ENCODE measurements around the gene KRTAP4-8.
"Not testable (repeated sequence)": the region's sequence is repeated elsewhere in the genome, so short reads cannot be mapped to it uniquely, and the experiment has no call there.

KRTAP4-8 gene

DNA sequence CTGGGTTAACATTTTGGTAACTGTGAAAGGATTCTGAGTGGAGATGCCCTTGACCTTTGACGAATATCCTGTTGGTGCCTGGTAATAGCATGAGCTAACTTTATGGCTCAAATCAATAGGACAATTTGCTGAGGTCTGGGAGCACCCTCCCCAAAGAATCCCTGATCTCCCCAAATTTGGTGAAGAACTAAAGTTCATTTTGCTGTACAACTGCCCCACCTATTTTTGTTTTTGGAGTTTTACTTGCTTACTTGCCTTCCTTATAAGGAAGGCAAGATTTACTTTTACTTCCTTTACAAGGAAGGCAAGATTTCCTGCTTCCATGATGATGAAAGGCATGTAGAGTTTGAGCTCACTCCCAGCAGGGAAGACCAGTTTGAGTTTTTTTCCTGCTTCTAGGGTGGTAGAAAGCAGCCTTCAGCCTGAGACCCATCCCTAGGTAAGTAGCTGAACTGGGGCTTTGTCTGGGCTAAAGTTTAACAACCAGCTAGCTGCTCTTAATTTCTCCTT, 10.1 kb upstream of the KRTAP4-8 start:
- DNase-seq, result no peak

DNA sequence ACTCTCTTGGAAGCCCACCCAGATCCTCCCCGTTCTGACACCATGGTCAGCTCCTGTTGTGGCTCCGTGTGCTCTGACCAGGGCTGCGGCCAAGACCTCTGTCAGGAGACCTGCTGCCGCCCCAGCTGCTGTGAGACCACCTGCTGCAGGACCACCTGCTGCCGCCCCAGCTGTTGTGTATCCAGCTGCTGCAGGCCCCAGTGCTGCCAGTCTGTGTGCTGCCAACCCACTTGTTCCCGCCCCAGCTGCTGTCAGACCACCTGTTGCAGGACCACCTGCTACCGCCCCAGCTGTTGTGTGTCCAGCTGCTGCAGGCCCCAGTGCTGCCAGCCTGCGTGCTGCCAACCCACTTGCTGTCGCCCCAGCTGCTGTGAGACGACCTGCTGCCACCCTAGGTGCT, 7.4 kb upstream of the KRTAP4-8 start, which contains the start of gene KRTAP4-9:
Gene KRTAP4-9 (plus strand): TSS at position 43 of the 400 bp plus-strand sequence. CDS start 0 bp downstream, at position 43.
- not testable (repeated sequence) for DNase-seq

DNA sequence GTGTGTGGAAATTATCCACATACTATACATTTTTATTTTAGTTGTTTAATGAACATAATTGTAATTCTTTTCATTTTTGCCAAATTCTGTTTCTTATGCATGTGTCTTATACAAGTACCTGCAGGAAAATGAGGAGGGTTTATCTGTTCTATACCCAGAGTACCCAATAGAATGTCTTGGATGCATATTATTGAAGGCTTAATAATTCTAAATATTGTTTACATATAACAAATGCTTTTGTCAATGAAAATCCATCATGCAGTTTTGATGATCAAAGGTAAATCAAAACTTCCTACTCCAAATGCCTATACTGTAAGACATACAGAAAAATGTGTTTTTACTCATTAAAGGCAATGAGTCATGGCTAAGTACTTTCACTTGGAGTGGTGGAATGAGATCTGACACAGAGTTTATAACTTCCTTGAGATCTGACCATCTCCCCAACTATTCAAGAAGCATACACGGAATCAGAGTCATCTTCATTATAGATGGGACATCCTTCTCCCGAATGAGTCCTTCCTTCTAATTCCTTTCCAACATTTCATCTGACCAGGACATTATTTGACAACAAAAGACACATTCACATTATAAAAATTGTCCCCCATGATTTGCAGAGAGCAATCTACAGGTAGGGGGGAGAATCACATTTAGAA, 6.6 kb upstream of the KRTAP4-8 start:
- not testable (repeated sequence) for DNase-seq

DNA sequence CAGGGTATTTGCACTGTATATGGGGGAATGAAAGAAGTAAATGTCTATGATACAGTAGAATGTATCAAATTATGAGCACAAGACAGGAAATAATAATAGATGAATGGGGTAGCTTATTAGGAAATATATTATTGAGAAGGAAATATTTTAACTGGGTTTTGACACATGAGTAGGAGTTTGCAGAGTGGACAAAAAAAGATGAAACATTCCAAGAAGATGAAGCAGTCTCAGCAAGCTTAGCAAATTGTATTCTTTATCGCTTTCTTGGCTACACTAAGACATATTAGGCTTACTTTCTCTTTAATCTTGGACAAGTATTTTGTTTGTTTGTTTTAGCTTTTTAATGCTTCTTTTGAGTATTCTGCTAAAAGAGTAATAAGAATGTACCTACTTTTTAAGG, 6.0 kb upstream of the KRTAP4-8 start:
- DNase-seq, result no peak

GRCh38 chr17:41101586-41102259, 3.8 kb upstream of the KRTAP4-8 start, which contains the start of gene KRTAP4-16:
Gene KRTAP4-16 (minus strand): TSS chr17:41102209. CDS start chr17:41102209, 0 bp downstream.
- DNase-seq, result no peak

DNA sequence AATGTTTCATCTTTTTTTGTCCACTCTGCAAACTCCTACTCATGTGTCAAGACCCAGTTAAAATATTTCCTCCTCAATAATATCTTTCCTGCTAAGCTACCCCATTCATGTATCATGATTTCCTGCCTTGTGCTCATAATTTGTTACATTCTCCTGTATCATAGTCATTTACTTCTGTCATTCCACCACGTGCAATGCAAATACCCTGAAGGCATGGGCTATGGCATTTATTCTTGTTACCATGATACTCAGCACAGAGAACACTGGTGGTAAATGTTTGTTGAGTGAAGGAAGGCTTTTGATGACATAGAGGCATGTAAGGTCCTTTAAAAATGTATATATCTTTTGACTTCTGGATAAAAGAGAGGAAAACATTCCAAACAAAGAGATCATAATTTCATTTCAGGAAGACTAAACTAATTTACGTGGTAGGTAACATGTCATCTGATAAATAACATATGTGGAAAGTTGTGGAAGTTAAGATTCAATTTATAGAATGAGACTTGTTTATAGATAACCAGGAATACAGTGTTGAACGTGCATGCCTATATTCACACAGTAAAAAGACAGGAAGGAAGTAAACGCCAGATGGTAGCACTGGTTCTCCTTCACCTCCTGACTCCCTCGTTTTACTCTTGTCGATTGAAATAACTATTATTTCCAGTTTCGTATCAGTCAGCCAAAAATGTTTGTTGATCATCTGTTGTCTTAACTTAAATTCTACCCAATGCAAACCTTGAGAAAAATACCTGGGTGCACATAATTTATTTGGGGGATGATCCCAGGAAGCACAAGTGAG, 1.9 kb upstream of the KRTAP4-8 start:
- DNase-seq, result not testable (repeated sequence)

- no peak for DNase-seq
Observed at GRCh38 chr17:41098481-41098880, 539 bp upstream of the KRTAP4-8 start.

DNA sequence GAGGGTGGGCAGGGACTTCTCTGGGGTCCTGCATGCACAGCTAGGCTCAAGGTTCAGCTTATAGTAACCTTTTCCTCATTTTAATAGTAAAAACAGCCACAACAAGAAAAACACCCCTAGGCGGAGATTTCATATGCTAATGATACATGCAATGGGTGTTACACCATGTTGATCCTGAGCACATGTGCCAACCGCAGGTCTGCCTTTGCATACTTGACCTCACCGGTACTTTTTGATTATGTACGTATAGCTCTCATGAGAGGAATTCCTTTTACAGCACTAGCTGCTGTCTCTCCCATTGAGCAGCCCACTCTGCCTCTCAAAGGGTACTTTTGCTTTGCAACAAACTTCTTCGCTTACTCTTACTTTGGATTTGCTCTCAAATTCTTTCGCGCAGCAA, 1.9 kb downstream of the KRTAP4-8 start:
- DNase-seq, result no peak

DNA sequence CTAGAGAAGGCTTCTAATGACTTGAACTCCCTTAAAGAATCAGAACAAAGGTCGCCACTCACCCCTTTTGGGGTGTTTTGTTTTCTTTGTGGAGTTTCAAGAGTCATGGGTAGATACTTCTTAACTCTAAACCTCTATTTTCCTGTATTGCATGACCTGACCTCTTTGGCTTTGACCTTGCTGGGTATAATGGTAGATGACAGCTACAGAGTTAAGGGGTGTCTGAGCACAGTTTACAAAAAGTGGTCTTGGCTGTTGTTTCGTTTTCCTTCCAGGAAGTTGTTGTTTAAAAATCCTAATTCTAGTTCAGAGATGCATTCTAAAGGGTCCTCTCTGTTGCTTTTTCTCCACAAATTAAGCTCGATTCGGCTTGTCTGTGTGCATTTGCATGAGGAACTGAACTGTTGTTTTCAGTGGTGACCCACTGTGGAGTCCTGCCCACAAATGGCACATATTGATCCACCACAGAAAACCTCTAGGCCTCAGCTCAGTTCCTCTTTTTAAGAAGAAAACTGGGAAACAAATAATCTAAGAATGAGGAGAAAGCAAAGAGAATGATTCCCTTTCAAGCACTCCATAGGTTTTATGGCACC, 9.1 kb downstream of the KRTAP4-8 start:
- not testable (repeated sequence) for DNase-seq

DNA sequence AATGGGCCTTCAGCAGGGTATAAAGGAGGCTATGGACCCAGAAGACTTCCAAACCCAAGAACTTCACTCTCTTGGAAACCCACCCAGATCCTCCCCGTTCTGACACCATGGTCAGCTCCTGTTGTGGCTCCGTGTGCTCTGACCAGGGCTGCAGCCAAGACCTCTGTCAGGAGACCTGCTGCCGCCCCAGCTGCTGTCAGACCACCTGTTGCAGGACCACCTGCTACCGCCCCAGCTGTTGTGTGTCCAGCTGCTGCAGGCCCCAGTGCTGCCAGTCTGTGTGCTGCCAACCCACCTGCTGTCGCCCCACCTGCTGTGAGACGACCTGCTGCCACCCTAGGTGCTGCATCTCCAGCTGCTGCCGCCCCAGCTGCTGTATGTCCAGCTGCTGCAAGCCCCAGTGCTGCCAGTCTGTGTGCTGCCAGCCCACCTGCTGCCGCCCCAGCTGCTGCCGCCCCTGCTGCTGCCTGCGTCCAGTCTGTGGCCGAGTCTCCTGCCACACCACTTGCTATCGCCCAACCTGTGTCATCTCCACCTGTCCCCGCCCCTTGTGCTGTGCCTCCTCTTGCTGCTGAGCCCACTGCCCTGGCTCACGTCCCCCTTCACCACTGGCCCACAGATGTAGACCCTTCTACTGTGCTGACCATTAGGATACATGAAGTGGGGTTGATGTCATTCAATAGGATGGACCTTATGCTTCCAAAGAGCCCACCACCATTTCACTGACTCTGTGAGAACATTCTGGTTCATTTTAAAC, 13.7 kb downstream of the KRTAP4-8 start, which contains the start of gene KRTAP4-7:
Gene KRTAP4-7 (plus strand): TSS at position 51 of the 757 bp plus-strand sequence. CDS start 57 bp downstream, at position 108.
- DNase-seq, result not testable (repeated sequence)

DNA sequence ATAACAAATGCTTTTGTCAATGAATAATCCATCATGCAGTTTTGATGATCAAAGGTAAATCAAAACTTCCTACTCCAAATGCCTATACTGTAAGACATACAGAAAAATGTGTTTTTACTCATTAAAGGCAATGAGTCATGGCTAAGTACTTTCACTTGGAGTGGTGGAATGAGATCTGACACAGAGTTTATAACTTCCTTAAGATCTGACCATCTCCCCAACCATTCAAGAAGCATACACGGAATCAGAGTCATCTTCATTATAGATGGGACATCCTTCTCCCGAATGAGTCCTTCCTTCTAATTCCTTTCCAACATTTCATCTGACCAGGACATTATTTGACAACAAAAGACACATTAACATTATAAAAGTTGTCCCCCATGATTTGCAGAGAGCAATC, 14.5 kb downstream of the KRTAP4-8 start:
- DNase-seq, result not testable (repeated sequence)

GRCh38 chr17:41082626-41083025, 15.3 kb downstream of the KRTAP4-8 start:
- DNase-seq, result no peak

- DNase-seq, result no peak
Observed at GRCh38 chr17:41076788-41077187, 21.2 kb downstream of the KRTAP4-8 start.

DNA sequence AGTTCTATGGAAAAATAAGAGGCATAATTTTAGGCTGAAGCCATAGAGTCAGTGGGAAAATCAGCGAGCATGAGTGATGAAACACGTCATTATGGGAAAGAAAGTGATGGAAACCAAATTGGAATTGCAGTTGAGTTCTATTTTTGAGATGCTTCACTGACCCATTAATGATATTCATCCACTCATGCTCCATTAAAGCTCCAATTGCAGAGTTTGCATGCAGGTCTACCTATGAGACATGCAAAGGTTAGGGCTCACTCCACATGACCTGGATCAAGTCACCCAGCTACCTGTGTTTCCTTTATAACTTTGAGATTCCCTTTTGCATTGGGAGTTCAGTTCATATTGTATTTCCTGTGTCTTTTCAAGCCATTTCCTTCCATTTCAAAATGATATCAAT, 24.3 kb downstream of the KRTAP4-8 start:
- DNase-seq, result no peak

DNA sequence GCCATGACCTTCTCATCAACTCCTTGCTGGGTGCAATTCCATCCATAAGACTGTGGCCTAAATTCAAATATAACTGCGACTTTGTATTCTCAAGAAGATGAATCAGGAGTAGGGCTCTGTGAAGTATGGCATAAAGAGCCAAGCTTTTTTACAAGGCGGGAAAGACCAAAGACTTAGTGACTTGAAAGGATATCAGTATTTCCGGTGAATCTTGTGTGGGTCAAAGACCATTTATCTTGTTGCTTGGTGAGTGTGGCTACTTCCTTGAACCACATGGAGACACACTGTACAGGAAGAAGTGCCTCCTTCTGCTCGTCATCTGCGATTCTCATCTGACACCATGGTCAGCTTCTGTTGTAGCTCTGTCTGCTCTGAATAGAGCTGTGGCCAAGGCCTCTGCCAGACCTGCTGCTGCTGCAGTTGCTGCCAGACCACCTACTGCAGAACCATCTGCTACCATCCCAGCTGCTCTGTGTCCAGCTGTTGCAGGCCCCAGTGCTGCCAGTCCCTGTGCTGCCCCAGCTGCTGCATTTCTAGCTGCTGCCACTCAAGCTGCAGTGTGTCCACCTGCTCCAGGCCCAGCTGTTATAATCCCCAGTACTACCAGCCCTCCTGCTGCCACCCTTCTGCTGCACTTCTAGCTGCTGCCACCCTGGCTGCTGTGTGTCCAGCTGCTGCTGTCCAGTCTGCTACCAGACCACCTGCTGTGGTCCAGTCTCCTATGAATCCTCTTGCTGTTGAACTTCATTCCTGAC, 26.2 kb downstream of the KRTAP4-8 start:
- no peak for DNase-seq

DNA sequence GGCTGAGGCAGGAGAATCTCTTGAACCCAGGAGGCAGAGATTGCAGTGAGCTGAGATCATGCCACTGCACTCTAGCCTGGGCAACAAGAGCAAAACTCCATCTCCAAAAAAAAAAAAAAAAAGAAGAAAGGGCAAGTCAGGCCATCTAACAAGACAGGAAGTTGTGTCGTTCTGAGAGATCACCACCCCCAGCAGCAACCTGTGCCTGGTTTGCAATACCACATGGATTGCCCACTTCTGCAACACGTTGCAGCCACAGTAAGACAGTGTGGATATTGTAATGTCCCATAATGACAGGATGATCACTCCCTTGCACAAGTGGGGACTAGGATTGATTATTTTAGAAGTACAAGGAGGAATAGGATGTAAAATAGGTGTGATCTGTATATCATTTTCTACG, 28.9 kb downstream of the KRTAP4-8 start:
- DNase-seq, result no peak

DNA sequence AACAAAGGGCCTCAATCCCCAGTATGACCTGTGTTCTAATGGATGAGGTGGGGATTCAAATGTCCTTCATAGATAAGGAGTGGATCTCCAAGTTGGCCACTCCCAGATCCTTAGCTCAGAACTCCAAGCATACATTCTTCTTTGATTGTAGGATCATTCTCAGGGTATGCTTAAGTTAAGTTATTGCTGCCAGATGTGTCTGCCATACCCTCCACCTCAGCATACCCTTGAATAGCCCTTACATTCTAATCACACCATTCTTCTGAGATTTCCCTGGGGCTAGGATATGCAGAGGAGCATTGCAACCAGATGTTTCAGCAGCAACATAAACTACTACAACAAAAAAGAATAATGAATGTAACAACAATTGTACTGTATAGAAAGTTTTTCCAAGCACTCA, 30.7 kb downstream of the KRTAP4-8 start:
- DNase-seq, result no peak

DNA sequence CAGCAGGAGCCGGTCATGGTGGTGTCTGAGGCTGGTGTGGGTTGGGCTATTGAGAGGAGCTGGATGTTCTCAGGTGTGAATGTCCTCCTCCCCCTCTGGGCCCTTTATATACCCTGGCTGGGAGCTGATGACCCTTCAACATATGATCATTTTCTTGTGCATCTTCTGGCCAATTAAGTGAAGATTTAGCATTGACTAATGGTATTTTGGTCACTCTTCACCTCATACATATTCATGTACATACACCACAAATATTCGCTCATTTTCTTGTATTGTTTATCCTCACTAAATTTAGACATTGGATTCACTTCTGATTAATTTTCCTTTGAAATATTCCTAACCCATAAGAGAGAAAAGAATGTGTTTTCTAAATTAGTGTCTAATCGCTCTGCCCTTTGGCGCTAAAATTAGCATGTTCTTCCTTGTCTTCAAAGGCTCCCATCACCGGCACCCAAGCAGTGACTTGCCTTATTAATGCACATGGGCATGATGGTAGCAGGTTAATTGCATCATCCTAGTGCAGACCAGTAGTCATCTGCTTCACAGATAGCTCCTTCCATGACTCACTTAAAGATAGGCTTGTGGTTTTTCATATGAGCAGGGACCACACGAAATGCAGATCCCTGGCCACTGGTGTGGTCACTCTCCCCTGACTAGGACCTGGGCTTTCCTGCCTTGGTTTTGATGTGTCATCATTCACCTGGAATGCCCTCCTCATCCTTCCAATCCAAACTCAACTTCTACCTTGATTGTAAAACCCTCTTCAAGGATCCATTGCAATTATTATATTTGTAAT, 31.9 kb downstream of the KRTAP4-8 start, which contains the start of gene KRTAP2-4:
Gene KRTAP2-4 (minus strand): TSS at position 51 of the 796 bp plus-strand sequence. CDS start 34 bp downstream, at position 17.
- DNase-seq, result no peak

- not testable (repeated sequence) for DNase-seq
Observed at GRCh38 chr17:41065016-41065689, 32.8 kb downstream of the KRTAP4-8 start.

GRCh38 chr17:41064301-41064700, 33.6 kb downstream of the KRTAP4-8 start:
- DNase-seq, result no peak

Data from NCI-H1105 (cell line).